Measurements from ENCODE around the gene LILRA1.

DNA sequence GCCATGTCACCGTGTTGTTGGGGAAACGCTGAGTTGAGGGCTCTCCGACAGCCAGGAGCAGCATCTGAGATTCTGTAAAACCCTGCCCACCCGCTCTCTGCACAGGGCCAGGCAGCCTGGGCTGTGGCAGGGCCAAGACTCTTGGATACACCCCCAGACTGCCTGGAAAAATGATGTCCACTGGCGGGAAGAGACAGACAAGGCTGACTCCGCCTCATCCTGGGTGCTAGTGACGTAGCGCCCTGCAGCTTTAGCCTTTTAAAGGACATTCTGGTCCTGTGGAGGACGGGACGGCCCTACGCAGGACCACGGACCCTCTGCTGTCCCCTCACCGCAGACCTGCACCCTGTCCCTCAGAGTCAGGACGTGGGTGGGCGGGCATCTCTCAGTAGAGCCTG is 40.5 kb upstream of the LILRA1 start:
- TF ChIP-seq EZH2phosphoT487 (IDR thresholded peaks at IDR 0.05; ENCODE audit: insufficient read depth, low read depth) (no peak), EZH2 (IDR thresholded peaks at IDR 0.05; ENCODE audit: insufficient read depth, poor library complexity, severe bottlenecking) (no peak)

Data from GM23248 (cell line).